Retinal pigment epithelial cell (primary cell): Measurements from ENCODE around the gene MNS1.

Experiments used
- DNase-seq: peaks from one replicate; pipeline ENCODE4 v3.0.0-alpha.2; 2010; ENCODE audit warnings: low read depth
- H3K4me3 ChIP-seq: 2 replicates; pipeline ENCODE4 v1.5.1; 2011; ENCODE audit warnings: mild to moderate bottlenecking, low read length, control low read depth, moderate library complexity
- TF ChIP-seq, protein P1 (sequence below): conservative IDR thresholded peaks from 2 replicates; pipeline ENCODE4 v1.5.1; 2011; ENCODE audit warnings: low read depth, low read length, control low read depth, inconsistent platforms

Gene MNS1, protein sequence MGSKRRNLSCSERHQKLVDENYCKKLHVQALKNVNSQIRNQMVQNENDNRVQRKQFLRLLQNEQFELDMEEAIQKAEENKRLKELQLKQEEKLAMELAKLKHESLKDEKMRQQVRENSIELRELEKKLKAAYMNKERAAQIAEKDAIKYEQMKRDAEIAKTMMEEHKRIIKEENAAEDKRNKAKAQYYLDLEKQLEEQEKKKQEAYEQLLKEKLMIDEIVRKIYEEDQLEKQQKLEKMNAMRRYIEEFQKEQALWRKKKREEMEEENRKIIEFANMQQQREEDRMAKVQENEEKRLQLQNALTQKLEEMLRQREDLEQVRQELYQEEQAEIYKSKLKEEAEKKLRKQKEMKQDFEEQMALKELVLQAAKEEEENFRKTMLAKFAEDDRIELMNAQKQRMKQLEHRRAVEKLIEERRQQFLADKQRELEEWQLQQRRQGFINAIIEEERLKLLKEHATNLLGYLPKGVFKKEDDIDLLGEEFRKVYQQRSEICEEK

DNA sequence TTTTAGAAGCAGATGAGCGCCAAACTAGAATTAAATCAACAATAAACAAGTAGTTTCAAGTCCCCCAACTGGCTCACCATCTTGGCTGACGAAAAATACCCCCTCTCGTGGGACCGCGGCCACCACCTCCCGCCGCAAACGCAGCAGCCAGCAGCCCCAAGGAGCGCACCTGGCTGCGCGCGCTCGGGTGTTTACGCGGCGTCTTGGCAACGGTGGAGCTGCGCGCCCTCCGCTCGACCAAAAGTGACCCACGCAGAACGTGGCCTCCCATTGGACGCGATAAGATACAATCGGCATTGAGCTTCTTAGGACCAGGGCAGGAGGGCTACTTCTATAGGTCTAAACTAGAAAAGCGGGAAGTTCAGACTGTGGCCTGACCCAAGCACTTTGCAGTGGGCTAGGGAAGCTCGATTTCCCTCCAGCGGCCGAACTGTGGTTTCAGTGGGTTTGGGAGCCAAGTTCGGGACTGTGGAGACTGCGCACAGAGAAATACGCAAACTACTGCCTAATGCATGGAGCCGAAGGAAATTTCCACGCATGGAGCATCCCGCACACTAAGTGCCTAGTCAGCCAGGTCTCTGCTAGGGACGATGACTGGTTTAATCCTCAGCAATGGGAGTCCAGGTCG is at the start of gene MNS1:
Gene MNS1, minus strand, starts transcription at position 245 of the 628 bp plus-strand sequence. Its CDS starts 165 bp downstream, at position 80.
- peak; percentile 94 for DNase-seq
- peak within 1 kb of the TSS; percentile 63 for H3K4me3 ChIP-seq
- TF ChIP-seq, protein P1, sequence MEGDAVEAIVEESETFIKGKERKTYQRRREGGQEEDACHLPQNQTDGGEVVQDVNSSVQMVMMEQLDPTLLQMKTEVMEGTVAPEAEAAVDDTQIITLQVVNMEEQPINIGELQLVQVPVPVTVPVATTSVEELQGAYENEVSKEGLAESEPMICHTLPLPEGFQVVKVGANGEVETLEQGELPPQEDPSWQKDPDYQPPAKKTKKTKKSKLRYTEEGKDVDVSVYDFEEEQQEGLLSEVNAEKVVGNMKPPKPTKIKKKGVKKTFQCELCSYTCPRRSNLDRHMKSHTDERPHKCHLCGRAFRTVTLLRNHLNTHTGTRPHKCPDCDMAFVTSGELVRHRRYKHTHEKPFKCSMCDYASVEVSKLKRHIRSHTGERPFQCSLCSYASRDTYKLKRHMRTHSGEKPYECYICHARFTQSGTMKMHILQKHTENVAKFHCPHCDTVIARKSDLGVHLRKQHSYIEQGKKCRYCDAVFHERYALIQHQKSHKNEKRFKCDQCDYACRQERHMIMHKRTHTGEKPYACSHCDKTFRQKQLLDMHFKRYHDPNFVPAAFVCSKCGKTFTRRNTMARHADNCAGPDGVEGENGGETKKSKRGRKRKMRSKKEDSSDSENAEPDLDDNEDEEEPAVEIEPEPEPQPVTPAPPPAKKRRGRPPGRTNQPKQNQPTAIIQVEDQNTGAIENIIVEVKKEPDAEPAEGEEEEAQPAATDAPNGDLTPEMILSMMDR: no peak

DNA sequence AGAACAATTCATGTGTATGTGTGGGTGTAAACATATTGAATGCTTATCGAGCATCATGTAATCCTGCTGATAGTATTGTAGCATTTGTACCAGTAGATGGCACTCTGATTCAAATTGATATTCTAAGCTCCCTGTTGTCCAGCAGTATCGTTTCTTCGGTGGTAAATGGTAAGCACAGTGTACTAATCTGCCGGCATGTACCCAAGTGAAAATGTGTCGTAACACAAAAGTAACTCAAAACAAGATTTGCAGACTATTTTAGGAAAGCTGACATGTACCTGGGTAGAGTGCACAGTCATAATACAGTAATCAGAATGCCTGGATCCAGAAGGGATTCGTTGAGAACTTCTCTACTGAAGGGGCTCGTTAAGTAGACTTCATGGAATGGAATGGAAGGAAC is 31.7 kb upstream of the MNS1 start:
- TF ChIP-seq, protein P1: peak; percentile 71
- no peak overlapping the region for H3K4me3 ChIP-seq
- DNase-seq: peak; percentile 52

DNA sequence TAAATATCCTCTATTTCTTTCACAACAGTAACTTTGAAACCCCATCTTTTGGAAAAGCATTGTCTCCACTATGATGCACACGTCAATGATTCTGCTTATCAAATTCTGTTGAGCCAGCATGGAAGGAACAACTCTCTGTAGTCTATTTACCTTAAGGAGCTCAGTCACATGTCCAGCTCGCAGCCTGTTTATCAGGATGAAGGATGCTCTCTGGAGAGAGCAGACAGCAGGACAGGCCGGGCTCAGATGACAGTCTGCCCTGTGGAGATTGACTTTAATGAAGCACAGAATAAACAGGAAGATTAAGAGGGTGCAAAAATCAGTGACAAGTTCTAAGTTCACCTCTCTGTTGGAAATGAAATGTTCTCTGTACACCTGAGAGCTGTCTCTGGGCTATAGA is 30.6 kb upstream of the MNS1 start:
- H3K4me3 ChIP-seq: no peak overlapping the region
- DNase-seq: no peak
- TF ChIP-seq, protein P1: no peak

DNA sequence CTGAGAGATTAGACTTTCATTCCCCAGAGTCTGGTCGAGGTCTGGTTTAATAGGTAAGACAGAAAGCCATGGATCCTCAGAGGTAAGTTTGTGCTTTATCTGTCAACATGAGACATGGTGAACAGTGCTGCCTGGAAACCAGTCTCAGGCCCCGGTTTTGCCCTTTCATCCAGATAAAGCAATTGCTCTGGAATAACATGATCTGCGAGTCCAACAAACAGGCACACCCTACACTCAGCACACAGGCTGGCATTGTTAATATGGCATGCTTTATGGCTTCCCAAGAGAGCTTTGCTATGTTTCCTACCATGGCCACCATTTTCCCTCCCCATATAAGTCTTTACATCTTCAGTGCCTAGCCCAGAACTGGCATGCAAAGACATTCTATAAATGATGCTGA is 30.1 kb upstream of the MNS1 start:
- no peak overlapping the region for H3K4me3 ChIP-seq
- TF ChIP-seq, protein P1: no peak
- DNase-seq: no peak

DNA sequence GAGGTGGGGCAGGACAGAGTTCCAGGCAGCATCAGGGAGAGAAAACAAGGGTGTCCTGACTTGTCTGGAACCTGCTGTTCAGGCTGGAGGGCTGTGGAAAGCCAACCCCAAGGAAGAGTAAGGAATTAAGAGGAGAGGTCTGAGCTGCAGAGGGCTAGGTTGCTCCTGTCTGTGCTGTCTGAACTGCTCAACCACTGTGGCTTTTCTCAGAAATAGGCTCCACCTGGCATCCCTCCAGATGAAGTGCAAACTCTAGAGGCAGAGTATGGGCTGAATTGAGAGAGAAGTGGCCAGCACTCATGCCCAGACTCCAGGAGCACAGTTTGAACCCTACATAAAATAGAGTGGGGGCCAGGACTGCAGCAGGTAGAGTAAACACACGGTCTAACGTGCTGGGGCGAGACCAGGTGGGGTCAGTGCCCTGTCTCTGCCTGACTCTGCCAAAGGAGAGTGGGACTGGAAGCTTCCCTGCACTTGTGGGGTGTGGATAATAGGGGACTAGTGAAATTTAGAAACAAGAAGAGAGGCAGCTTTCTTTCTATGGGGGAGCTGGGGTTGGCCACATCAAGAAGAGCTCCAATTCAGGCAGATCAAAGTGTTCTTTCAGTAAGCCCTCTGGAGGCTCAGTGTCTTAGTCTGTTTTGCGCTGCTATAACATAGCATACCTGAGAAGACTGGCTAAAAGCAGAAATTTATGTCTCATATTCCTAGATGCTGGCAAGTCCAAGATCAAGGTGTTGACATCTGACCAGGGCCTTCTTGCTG is 28.0 kb upstream of the MNS1 start:
- no peak overlapping the region for H3K4me3 ChIP-seq
- TF ChIP-seq, protein P1: no peak
- no peak for DNase-seq

DNA sequence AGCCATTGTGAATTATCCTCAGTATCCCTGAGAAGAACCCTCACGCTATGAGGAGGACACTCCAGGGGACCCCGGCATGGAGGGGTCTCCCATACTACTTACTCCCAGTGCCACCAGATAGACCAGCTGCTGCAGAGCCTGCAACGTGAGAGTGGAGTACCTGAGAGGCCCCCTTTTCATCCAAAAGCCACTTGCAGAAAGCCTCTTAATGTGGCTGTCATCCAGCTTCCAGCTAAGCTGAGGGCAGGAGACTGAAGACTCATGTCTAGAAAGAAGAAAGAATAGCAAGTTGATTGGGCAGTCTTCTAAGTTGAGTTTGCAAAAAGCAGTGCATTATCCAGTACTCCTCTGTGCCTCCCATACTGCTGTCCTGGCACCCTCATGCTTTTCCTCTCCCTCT is 27.3 kb upstream of the MNS1 start:
- DNase-seq: no peak
- H3K4me3 ChIP-seq: no peak overlapping the region
- TF ChIP-seq, protein P1: no peak
